Measurements from ENCODE around the gene CHST7. TPM values are rescaled to one million over a fixed set of nuclear protein-coding genes. Genes with fewer than 3 reads are reported as not detected.

The CHST7 gene
- total RNA-seq, 2 donors from 2014 or later = 6.3 to 6.6 TPM

DNA sequence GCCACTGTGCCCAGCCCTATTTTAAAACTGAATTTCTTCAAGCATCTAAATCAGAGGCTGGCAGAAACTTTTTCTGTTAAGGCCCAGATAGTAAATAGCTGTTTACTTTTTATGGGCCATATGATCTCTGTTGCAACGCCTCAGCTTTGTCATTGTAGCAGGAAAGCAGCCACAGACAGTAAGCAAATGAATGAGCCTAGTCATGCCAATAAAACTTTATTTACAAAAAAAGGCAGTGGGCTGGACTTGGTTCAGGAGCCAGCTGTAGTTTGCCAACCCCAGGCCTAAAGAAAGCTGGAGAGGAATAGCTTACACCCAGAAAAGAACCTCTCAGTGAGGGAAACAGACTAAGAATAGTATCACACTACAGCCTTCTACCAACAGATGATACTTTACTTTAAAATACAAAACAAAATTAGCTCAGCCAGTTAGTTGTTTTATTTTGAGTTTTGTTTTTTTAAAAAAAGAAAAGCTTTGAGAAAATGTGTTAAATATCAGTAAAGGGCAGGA is 25.5 kb downstream of the CHST7 start:
- Mint-ChIP-seq H3K4me1 (no peaks in the 10 kb centered on the region), H3K27ac (no peak overlapping the region), H3K27me3 (no peaks in the 10 kb centered on the region), H3K4me3 (no peak overlapping the region), H3K36me3 (ENCODE audit: low read depth) (no peaks in the 10 kb centered on the region)
- ATAC-seq = no peak
- H3K9me3 ChIP-seq (ENCODE audit: control insufficient read depth, low read length, poor library complexity, severe bottlenecking) = no peaks in the 10 kb centered on the region
- DNase-seq = no peak

DNA sequence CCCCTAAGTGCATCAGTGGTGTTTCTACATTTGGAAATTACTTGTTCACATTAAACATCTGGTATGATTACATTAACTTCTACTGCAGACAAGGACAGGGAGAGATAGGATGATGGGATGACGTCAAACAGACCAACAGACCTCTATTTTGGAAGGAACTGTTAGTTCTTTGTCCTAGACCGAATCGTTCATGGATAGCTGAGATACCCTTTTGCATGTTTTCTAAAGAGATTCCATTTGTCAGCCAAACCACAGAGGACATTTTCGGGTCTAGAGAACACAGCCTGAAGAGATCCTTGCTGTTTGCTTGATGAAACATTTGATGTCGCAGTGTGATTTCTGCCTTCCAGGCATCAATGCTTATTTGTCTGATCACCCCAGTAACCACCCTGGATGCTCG is 27.7 kb downstream of the CHST7 start:
- DNase-seq = no peak
- H3K27me3 Mint-ChIP-seq = no peaks in the 10 kb centered on the region
- ATAC-seq = no peak
- no peaks in the 10 kb centered on the region for H3K9me3 ChIP-seq (ENCODE audit: control insufficient read depth, low read length, poor library complexity, severe bottlenecking)
- H3K36me3 Mint-ChIP-seq (ENCODE audit: low read depth) = no peaks in the 10 kb centered on the region
- H3K4me1 Mint-ChIP-seq = no peaks in the 10 kb centered on the region
- no peak overlapping the region for H3K4me3 Mint-ChIP-seq
- H3K27ac Mint-ChIP-seq = no peak overlapping the region

DNA sequence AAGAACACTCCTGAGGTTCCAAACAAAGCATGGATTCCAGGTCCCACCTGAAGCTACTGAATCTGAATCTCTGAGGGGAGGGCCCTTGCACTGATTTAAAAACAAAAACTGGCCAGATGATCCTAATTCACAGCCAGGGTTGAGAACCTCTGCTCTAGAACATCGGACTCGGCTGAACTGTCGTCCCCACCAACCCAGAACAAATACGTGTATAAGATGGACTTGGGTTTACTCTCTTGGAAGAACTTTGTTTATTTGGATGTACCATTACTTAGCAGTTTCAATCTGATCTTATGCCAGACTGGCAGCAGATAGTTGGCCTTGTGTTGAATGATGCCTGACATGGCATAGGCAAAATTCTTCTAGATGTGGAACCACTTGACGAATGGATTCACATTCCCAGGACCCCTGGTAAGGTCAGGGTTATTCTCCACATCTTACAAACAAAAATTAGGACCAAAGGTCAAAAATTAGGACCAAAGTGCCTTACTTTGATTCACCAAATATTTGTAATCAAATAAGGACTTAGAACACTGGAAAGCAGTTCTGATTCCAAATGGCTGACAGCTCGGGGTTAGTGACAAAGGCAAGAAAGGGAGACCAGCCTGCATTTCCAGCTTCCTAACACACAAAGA is 29.0 kb downstream of the CHST7 start:
- DNase-seq = no peak
- no peak overlapping the region for H3K4me3 Mint-ChIP-seq
- no peaks in the 10 kb centered on the region for H3K36me3 Mint-ChIP-seq (ENCODE audit: low read depth)
- no peaks in the 10 kb centered on the region for H3K27me3 Mint-ChIP-seq
- ATAC-seq = no peak
- no peaks in the 10 kb centered on the region for H3K9me3 ChIP-seq (ENCODE audit: control insufficient read depth, low read length, poor library complexity, severe bottlenecking)
- peaks cover 2% of the 10 kb centered on the region for H3K4me1 Mint-ChIP-seq
- no peak overlapping the region for H3K27ac Mint-ChIP-seq

DNA sequence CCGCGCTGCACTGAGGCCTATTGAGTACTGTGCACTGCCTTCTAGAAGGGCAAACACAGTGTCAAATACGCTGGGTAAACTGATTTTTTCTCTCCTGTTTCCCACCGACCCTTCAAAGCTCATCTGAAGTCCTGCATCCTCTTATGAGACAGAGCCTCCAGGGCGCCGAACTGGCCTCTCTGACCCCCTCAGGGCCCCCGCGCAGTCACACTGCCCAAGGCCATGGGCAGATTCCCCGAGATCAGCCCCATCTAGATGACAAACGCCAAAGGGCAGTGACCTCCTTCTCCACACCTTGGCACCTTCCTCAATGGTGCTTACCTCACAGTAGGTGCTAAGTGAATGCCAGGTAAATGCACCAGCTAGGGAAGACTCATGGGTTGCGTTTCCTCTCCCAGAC is 34.4 kb downstream of the CHST7 start:
- Mint-ChIP-seq H3K4me3 (no peak overlapping the region), H3K27ac (no peak overlapping the region), H3K4me1 (peaks cover 11% of the 10 kb centered on the region), H3K36me3 (ENCODE audit: low read depth) (no peaks in the 10 kb centered on the region), H3K27me3 (no peaks in the 10 kb centered on the region)
- H3K9me3 ChIP-seq (ENCODE audit: control insufficient read depth, low read length, poor library complexity, severe bottlenecking) = no peaks in the 10 kb centered on the region
- no peak for DNase-seq
- ATAC-seq = no peak

DNA sequence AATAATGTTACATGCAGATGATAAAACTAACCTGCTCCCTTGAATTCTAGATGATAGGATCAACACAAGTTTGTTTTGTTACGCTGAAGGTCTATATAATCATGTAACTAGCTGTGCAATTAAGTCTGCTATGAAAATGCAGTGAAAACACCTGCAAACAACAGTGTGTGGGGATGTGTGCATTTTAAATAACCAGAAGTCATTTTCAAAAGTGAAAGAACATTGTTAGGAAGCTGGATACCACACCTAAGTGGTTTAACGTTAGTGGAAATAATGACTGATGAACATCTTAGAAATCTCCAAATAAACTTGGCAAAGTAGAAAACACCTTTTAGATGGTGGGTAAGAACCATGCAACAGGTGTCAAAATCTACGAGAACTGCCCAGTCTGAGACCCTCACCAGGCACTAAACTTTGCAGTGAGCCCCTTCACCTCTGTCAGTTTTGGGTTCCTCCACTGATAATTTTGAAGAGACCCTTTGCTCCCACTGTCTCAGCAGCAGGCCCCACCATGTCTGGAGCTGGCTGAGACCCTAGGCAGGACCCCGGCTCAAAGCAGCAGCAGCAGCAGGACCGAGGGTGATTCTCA is 36.6 kb downstream of the CHST7 start:
- no peak for DNase-seq
- no peak for ATAC-seq
- Mint-ChIP-seq H3K4me3 (no peak overlapping the region), H3K36me3 (ENCODE audit: low read depth) (no peaks in the 10 kb centered on the region), H3K27me3 (no peaks in the 10 kb centered on the region), H3K27ac (no peak overlapping the region), H3K4me1 (peaks cover 13% of the 10 kb centered on the region)
- no peaks in the 10 kb centered on the region for H3K9me3 ChIP-seq (ENCODE audit: control insufficient read depth, low read length, poor library complexity, severe bottlenecking)

DNA sequence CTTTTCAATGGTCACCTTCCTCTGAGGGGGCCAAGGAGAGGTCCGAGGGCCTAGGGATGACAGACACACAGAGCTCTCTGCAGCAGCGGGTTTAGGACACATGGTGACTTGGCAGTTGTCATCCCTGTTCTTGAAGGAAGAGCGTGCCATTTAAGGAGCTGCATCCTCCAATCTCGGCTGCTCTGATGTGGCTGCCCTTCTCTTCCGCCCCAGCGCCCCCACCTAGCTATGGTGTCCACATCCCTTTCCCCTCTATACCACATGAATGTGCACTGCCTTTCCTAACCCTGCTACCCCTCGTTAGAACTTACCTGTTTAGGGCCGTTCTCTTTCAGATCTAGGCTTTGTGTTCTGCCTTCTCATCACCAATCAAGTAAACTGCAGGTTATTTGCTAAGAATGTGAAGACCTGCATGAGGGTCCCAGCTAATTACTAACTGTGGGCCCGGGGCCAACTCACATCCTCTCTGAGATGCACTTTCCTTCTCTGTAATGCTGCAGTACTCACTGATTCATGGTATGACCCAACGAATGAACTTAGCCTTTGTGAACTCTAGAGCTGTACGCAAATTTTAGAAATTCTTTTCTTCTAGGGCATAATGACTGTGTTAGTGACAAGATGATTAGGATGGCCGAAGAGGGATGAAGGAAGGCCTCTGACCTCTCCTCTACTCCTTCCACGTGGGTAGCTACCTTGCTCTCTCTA is 38.2 kb downstream of the CHST7 start:
- H3K4me1 Mint-ChIP-seq = peaks cover 11% of the 10 kb centered on the region
- no peak overlapping the region for H3K27ac Mint-ChIP-seq
- no peaks in the 10 kb centered on the region for H3K36me3 Mint-ChIP-seq (ENCODE audit: low read depth)
- H3K4me3 Mint-ChIP-seq = peak overlapping the region; percentile 75
- ATAC-seq = peak; percentile 97
- H3K27me3 Mint-ChIP-seq = no peaks in the 10 kb centered on the region
- peak in 2 of 3 donors; percentile 12 to 25 for DNase-seq
- H3K9me3 ChIP-seq (ENCODE audit: control insufficient read depth, low read length, poor library complexity, severe bottlenecking) = no peaks in the 10 kb centered on the region

DNA sequence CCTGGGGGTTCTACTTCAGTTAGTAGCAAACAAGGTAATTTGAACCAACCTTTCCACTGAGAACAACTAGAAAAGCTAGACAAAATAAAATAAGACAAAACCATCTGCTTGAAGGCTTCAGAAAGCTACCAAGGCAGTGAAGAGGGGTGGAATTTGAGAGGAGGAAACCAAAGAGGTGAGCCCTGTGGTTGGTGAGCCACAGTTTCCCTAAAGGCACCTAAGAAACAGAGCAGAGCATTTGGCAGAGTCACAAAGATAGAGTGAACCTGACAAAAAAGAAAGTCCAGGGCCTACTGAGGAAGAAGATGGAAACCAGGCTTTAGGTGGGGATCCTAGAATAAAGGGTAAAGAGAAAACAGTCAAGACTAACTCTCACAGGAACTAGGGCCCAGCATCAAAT is 44.3 kb downstream of the CHST7 start:
- Mint-ChIP-seq H3K36me3 (ENCODE audit: low read depth) (peaks cover 2% of the 10 kb centered on the region), H3K4me1 (peaks cover 12% of the 10 kb centered on the region), H3K27ac (peak overlapping the region; percentile 43), H3K27me3 (no peaks in the 10 kb centered on the region), H3K4me3 (no peak overlapping the region)
- DNase-seq (no peak), ATAC-seq (no peak)
- H3K9me3 ChIP-seq (ENCODE audit: control insufficient read depth, low read length, poor library complexity, severe bottlenecking) = no peaks in the 10 kb centered on the region

DNA sequence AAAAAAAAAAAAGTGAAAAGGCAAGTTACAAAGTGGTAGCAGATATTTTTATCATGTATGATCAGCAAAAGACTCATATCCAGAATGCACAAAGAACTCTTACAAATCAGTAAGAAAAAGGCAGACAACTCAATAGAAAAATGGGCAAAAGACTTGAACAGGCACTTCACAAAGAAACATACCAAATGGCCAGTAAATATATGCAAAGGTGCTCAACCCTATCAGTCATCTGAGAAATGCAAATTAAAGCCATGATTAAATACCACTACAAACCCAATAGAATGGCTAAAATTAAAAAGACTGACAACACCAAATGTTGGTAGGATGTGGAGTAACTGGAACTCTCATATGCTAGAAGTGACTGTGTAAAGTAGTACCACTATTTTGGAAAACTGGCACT is 45.4 kb downstream of the CHST7 start:
- peaks cover 2% of the 10 kb centered on the region for H3K36me3 Mint-ChIP-seq (ENCODE audit: low read depth)

DNA sequence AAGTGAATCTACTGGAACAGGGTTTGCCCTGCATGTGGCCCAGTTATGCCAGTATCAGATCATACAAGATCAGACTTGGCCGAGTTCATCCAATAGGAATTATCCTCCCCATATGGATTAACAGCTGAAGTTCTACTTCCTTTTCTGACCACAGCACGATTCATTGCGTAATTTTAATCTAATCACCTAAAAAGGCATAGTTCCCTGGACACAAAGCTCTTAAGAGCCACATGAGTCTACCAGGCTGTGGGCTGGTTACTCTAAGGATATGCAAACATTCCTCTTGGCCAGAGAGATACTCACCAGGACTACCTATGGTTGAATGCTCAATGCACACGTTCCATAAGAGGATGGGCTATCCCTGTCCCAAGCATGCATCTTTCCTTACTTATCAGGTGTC is 46.9 kb downstream of the CHST7 start:
- peaks cover 10% of the 10 kb centered on the region for H3K4me1 Mint-ChIP-seq
- H3K4me3 Mint-ChIP-seq = no peak overlapping the region
- H3K9me3 ChIP-seq (ENCODE audit: control insufficient read depth, low read length, poor library complexity, severe bottlenecking) = no peaks in the 10 kb centered on the region
- no peaks in the 10 kb centered on the region for H3K27me3 Mint-ChIP-seq
- H3K36me3 Mint-ChIP-seq (ENCODE audit: low read depth) = peaks cover 2% of the 10 kb centered on the region
- no peak for ATAC-seq
- no peak for DNase-seq
- H3K27ac Mint-ChIP-seq = no peak overlapping the region

More for the DNA sequence above, 45.4 kb downstream of the CHST7 start:
- Mint-ChIP-seq H3K4me3 (no peak overlapping the region), H3K4me1 (peaks cover 10% of the 10 kb centered on the region), H3K27ac (no peak overlapping the region), H3K27me3 (no peaks in the 10 kb centered on the region)
- no peaks in the 10 kb centered on the region for H3K9me3 ChIP-seq (ENCODE audit: control insufficient read depth, low read length, poor library complexity, severe bottlenecking)
- DNase-seq = no peak
- no peak for ATAC-seq

DNA sequence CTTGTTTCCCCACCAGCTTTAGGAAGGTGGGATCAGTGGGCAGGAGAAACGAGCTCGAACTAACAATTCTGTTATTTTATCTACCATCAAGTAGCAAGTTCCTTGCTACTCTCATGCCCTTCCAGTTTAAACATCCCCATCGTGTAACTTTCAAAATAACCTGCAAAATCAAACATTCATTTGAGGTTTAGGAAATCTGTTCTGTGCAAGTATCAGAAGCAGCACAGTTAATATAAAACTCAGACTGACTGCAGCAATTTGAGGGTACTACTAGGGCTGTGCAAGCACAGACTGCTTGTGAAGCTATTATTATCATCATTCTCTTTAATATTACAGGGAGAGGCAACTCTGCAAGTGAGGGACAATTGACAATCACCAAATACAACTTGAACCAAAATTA is 48.0 kb downstream of the CHST7 start:
- Mint-ChIP-seq H3K36me3 (ENCODE audit: low read depth) (peaks cover 2% of the 10 kb centered on the region), H3K27me3 (no peaks in the 10 kb centered on the region), H3K4me1 (peaks cover 10% of the 10 kb centered on the region), H3K4me3 (no peak overlapping the region), H3K27ac (no peak overlapping the region)
- ATAC-seq (no peak), DNase-seq (no peak)
- no peaks in the 10 kb centered on the region for H3K9me3 ChIP-seq (ENCODE audit: control insufficient read depth, low read length, poor library complexity, severe bottlenecking)

DNA sequence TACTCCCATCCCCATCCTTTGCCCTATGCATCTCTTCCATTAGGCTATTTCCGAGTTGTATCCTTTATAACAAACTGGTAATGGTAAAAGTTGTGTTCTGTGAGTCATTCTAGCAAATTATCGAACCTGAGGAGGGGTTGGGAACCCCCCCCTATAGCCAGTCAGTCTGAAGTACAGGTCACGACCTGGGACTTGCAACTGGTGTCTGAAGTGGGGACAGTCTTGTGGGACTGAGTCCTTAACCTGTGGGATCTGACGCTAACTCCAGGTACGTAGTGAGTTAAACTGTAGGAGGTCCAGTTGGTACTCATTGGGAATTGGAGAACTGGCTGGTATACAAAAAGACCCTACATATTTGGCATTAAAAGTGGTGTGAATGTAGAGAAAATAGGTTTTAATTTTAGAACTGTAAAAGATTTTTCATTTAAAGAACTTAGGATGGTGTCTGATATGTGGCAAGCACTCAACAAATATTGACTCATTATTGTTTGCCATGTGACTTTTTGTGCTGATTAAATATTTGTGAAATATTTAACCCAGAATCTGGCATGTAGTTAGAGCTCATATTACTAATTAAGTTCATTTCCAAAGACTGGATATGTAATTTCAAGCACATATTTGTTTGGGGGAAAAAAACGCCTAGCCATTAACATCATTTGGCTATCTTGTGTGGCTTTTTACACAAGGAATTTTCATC is 50.7 kb downstream of the CHST7 start:
- DNase-seq (no peak), ATAC-seq (no peak)
- no peak overlapping the region for H3K27ac Mint-ChIP-seq
- no peaks in the 10 kb centered on the region for H3K27me3 Mint-ChIP-seq
- peaks cover 13% of the 10 kb centered on the region for H3K4me1 Mint-ChIP-seq
- no peak overlapping the region for H3K4me3 Mint-ChIP-seq
- no peaks in the 10 kb centered on the region for H3K9me3 ChIP-seq (ENCODE audit: control insufficient read depth, low read length, poor library complexity, severe bottlenecking)
- H3K36me3 Mint-ChIP-seq (ENCODE audit: low read depth) = no peaks in the 10 kb centered on the region

DNA sequence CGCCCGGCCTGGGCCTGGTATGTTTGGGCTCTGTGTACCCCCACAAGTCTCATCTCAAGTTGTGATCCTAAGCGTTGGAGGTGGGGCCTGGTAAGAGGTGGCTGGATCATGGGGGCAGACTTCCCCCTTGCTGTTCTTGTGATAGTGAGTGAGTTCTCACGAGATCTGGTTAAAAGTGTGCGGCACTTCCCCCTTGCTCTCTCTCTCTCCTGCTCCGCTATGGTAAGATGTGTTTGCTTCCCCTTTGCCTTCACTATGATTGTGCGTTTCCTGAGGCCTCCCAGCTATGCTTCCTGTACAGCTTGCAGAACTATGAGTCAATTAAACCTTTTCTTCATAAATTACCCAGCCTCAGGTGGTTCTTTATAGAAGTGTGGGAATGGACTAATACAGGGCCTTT is 53.0 kb downstream of the CHST7 start:
- no peaks in the 10 kb centered on the region for H3K36me3 Mint-ChIP-seq (ENCODE audit: low read depth)
- H3K4me3 Mint-ChIP-seq = peak overlapping the region; percentile 3
- H3K9me3 ChIP-seq (ENCODE audit: control insufficient read depth, low read length, poor library complexity, severe bottlenecking) = no peaks in the 10 kb centered on the region
- H3K4me1 Mint-ChIP-seq = peaks cover 13% of the 10 kb centered on the region
- no peaks in the 10 kb centered on the region for H3K27me3 Mint-ChIP-seq
- ATAC-seq (peak; percentile 62), DNase-seq (no peak)
- H3K27ac Mint-ChIP-seq = peak overlapping the region; percentile 12

DNA sequence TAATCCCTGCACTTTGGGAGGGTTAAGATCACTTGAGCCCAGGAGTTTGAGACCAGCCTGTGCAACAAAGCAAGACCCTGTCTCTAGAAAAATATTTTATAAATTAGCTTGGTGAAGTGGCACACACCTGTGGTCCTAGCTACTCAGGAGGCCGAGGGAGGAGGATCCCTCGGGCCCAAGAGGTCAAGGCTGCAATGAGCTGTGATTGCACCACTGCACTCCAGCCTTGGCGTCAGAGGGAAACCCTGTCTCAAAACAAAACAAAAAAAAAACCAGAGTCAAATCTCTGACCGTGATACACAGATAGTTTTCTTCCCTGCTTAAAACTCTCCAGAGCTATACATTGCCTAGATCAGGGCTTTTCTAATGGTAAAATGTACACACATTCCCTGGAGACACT is 53.5 kb downstream of the CHST7 start:
- H3K9me3 ChIP-seq (ENCODE audit: control insufficient read depth, low read length, poor library complexity, severe bottlenecking) = no peaks in the 10 kb centered on the region
- Mint-ChIP-seq H3K4me3 (no peak overlapping the region), H3K36me3 (ENCODE audit: low read depth) (no peaks in the 10 kb centered on the region), H3K27ac (peak overlapping the region; percentile 12), H3K27me3 (no peaks in the 10 kb centered on the region), H3K4me1 (peaks cover 13% of the 10 kb centered on the region)
- ATAC-seq = no peak
- no peak for DNase-seq
